Measurements from ENCODE around the gene LHB. TPM values are rescaled to one million over a fixed set of nuclear protein-coding genes. Genes with fewer than 3 reads are reported as not detected.

LHB gene
- total RNA-seq, 2 experiments from 2014 or later = not detected

DNA sequence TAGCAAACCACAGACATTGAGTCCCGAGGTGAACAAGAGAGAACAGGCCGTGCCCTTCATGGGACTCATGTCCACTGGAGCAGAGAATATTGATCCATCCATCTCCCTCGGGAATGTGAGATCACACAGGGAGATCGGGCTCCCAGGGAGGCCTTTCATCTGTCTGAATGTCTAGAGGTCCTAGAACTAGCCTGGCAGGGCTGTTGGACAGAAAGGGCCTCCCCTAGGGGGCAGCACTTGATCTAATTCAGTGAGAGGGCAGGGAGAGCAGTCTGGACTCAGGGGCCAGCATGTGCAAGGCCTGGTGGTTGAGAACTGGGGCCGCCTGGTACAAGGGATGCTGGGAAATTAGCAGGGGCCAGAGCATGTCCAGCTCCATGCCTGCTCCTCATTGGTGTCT, 18.9 kb downstream of the LHB start:
- no peak overlapping the region for H3K27ac Mint-ChIP-seq
- H3K36me3 Mint-ChIP-seq (ENCODE audit: low read depth) = peaks cover 28% of the 10 kb centered on the region
- intact Hi-C loops (cut with micrococcal nuclease) = loop anchor here (1.0 to 10.0 kb wide), 4 partner anchors 77 to 633 kb away; partner anchors contain the start of genes SYNGR4 and TMEM143
- no peaks in the 10 kb centered on the region for H3K9me3 Mint-ChIP-seq
- no peak overlapping the region for H3K4me3 Mint-ChIP-seq
- CTCF ChIA-PET = interaction anchor here (0.6 to 1.7 kb wide), 9 partner anchors 9 to 228 kb away, joined by 3 to 12 read pairs (median 3); no protein-coding TSS in a partner anchor
- no peaks in the 10 kb centered on the region for H3K27me3 Mint-ChIP-seq (ENCODE audit: low read depth)
- H3K4me1 Mint-ChIP-seq (ENCODE audit: low read depth) = peaks cover 29% of the 10 kb centered on the region
- DNase-seq = peak; percentile 73

DNA sequence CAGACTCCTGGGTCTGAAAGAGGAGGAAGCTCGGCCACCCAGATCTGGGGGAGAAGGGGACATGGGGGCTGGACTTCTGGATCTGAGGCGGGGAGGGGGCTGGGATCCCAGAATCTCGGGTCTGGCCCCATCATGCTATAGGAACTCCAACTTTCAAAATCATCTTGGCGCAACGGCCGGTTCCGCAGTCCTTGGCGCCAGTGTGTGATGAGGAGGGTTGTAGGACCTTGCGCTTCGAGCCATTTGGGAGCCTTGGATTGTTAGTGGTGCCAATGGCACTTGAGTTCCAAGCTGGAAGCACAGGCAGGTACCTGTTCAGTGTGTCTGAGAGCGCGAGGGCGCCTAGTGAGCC, 22.9 kb downstream of the LHB start:
- Mint-ChIP-seq H3K4me3 (peak overlapping the region; percentile 83), H3K9me3 (no peaks in the 10 kb centered on the region)
- no peak for DNase-seq

DNA sequence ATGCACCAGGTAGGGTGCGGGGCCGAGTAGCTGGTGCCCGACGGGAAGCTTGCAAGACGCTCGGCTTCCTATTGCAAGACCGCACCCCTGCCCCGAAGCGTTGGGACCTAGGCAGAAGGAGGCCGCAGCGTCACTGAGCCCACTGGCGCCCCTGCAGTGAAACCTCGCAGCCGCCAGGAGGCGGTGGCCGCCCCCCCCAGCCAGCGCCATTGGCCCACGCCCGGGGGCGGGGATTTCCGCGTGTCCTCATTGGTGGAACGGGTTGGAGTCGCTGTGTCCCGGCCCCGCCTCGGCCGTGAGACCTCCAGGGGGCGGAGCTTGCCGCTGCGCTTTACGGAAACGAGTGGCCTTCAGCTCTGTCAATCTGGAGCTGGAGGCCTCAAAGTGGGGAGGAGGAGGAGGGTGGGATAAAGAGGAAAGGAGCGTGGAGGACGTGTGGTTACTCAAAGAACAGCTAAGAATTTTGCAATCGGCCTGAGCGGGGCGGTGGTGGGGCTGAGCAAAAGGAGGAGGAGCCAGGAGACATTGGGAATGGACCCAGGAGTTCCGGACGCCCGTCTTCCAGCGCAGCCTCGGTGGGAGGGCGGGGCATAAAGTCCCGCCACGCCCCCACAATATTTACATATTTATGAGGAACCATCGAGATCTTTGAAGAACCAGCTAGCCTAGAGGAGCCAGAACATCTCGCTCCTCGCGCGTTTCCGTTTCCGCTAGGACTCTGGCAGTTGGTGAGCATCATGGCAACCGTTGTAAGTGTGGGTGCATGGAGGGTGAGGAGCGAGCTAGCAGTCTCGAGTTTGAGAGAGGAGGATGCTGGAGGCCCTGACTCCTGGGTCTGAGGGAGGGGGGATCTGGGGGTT, 23.5 kb downstream of the LHB start, which contains the start of the genes GYS1 and RUVBL2:
TSS of gene GYS1 (minus strand) at position 135 of the 860 bp plus-strand sequence. CDS start 197 bp downstream, outside the sequence.
TSS of gene RUVBL2 (plus strand) at position 713 of the 860 bp plus-strand sequence. CDS start at position 738, 25 bp downstream.
- intact Hi-C loops (cut with micrococcal nuclease) = loop anchor here (1.0 to 10.0 kb wide), 12 partner anchors 25 to 629 kb away; partner anchors contain the start of genes CA11, CGB2, FTL and LIN7B
- CTCF ChIA-PET = interaction anchor here (0.6 to 3.8 kb wide), 35 partner anchors 10 to 297 kb away, joined by 3 to 22 read pairs (median 5); partner anchors contain the start of genes BCAT2, CGB2, CGB7 and FTL
- H3K36me3 Mint-ChIP-seq (ENCODE audit: low read depth) = peaks cover 20% of the 10 kb centered on the region

More for the DNA sequence above, 22.9 kb downstream of the LHB start:
- CTCF ChIA-PET = interaction anchor here (0.6 to 3.8 kb wide), 23 partner anchors 10 to 298 kb away, joined by 3 to 22 read pairs (median 5); partner anchors contain the start of genes BCAT2, CGB2, CGB7 and FTL
- Mint-ChIP-seq H3K36me3 (ENCODE audit: low read depth) (peaks cover 17% of the 10 kb centered on the region), H3K27me3 (ENCODE audit: low read depth) (no peaks in the 10 kb centered on the region), H3K4me1 (ENCODE audit: low read depth) (peaks cover 41% of the 10 kb centered on the region), H3K27ac (peak overlapping the region; percentile 94)
- intact Hi-C loops (cut with micrococcal nuclease) = loop anchor here (5.0 to 10.0 kb wide), 3 partner anchors 201 to 629 kb away; partner anchors contain the start of genes CA11, SYNGR4 and TMEM143

DNA sequence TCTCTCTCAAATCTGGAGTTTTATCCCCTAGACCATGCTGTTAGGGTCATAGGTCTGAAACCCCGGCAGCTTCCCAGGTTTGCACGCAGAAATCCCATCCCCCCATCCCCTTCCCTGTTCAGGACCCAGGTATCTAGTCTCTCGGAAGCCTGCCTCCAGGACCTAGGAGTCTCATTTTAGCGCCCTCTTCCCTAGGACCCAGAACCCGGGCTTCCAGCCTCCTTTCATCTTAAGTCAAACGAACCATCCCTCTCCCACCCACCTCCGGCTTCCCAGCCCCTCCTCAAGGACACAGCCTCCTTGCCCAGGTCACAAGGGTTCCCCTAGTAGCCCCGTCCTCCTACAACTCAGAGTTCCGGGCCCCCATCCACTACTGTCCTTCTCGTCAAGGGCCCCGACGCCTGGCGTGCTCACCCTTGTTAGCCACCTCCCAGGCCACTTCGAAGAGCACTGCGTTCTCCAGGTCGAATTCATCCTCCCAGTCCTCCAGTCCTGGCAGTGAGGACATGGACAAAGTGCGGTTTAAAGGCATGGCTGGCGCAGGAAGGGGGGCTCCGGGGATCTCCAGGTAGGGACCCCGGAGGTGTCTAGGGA, 24.2 kb downstream of the LHB start:
- Mint-ChIP-seq H3K4me3 (peak overlapping the region; percentile 83), H3K36me3 (ENCODE audit: low read depth) (peaks cover 21% of the 10 kb centered on the region), H3K27me3 (ENCODE audit: low read depth) (no peaks in the 10 kb centered on the region), H3K27ac (peak overlapping the region; percentile 88), H3K4me1 (ENCODE audit: low read depth) (peaks cover 45% of the 10 kb centered on the region), H3K9me3 (no peaks in the 10 kb centered on the region)
- intact Hi-C loops (cut with micrococcal nuclease) = loop anchor here (1.0 to 10.0 kb wide), 12 partner anchors 26 to 628 kb away; partner anchors contain the start of genes CA11, CGB2, FTL and LIN7B
- CTCF ChIA-PET = interaction anchor here (0.7 to 3.8 kb wide), 23 partner anchors 9 to 206 kb away, joined by 3 to 22 read pairs (median 5); partner anchors contain the start of genes BCAT2, FTL, LHB and LIN7B
- peak; percentile 30 for DNase-seq

More for the DNA sequence above, 23.5 kb downstream of the LHB start, which contains the start of the genes GYS1 and RUVBL2:
- Mint-ChIP-seq H3K27me3 (ENCODE audit: low read depth) (no peaks in the 10 kb centered on the region), H3K9me3 (no peaks in the 10 kb centered on the region), H3K27ac (peak within 1 kb of the TSS; percentile 94), H3K4me1 (ENCODE audit: low read depth) (peaks cover 44% of the 10 kb centered on the region), H3K4me3 (peak within 1 kb of the TSS; percentile 83)
- peak; percentile 99 for DNase-seq

DNA sequence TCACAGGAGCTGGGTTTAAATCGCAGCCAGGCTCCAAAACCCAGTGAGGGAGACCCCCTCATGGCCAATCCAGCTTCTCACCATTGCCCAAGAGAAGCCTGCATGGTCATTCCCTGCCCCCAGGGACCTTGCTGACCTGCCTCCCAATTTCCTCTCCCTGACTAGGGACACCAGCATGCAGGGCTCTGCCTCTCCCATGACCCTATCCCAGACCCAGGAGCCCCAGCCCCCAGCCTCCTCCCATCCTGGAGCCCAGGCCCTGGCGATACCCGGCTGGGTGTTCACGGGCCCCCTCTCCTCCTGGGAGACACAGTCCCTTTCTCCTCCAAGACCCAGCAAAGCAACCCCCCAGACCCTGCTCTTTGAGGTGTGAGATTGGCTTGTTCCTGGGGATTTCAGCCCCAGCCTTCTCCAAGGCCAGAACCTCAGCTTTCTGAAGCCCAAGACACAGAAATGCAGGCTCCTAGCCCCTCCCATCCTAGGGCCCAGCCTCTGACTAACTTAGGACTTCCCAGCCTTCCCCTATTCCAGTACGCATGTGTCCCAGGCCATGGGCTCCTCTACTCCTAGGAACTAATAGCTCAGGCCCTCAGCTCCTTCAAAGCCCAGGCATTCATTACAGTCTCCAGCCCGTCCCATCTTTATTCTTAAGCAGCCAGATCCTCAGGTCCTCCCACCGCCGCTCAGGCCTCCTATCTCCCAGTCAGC, 24.9 kb downstream of the LHB start:
- Mint-ChIP-seq H3K27me3 (ENCODE audit: low read depth) (no peaks in the 10 kb centered on the region), H3K27ac (peak overlapping the region; percentile 88), H3K9me3 (no peaks in the 10 kb centered on the region), H3K36me3 (ENCODE audit: low read depth) (peaks cover 20% of the 10 kb centered on the region), H3K4me1 (ENCODE audit: low read depth) (peaks cover 51% of the 10 kb centered on the region), H3K4me3 (peak overlapping the region; percentile 83)
- DNase-seq = no peak
- intact Hi-C loops (cut with micrococcal nuclease) = loop anchor here (2.0 to 10.0 kb wide), 6 partner anchors 27 to 627 kb away; partner anchors contain the start of genes CA11, LIN7B, SYNGR4 and TMEM143
- CTCF ChIA-PET = interaction anchor here (0.9 to 3.8 kb wide), 7 partner anchors 8 to 207 kb away, joined by 3 to 22 read pairs (median 8); partner anchors contain the start of gene LHB

DNA sequence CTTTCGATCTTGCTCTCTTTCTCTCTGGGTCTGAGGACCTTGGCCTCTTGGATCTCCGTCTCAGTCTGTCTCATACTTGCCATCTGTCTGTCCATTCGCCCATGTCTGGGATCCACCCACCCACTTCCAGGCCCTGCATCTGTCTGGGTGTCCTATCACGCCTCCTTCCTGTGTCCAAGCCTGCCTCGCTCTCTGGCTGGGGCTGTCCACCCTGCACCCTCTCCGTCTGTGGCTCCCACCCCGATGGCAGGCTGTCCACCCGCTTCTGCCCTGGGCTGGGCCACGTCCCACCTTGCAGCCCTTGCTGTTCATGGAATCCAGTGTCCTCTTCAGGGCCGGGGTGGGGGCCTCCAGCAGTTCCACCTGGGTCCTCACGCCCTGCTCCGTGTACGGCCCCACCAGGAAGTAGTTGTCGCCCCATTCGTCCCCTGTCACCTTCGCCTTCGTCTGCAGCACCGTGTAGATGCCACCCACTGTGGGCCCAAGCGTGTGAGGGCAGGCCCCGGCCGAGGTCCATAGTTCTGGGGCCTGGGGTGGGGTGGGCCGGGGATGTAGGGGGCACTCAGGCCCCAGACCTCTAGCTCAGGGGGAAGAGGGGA, 25.8 kb downstream of the LHB start:
- H3K27ac Mint-ChIP-seq = no peak overlapping the region
- intact Hi-C loops (cut with micrococcal nuclease) = loop anchor here (5.0 to 10.0 kb wide), 3 partner anchors 204 to 626 kb away; partner anchors contain the start of genes CA11, SYNGR4 and TMEM143
- H3K36me3 Mint-ChIP-seq (ENCODE audit: low read depth) = peaks cover 20% of the 10 kb centered on the region
- H3K4me3 Mint-ChIP-seq = no peak overlapping the region
- DNase-seq = no peak
- no peaks in the 10 kb centered on the region for H3K9me3 Mint-ChIP-seq
- CTCF ChIA-PET = interaction anchor here (0.9 kb wide), 1 partner anchor 20 kb away, joined by 3 read pairs; no protein-coding TSS in a partner anchor
- no peaks in the 10 kb centered on the region for H3K27me3 Mint-ChIP-seq (ENCODE audit: low read depth)
- H3K4me1 Mint-ChIP-seq (ENCODE audit: low read depth) = peaks cover 51% of the 10 kb centered on the region

DNA sequence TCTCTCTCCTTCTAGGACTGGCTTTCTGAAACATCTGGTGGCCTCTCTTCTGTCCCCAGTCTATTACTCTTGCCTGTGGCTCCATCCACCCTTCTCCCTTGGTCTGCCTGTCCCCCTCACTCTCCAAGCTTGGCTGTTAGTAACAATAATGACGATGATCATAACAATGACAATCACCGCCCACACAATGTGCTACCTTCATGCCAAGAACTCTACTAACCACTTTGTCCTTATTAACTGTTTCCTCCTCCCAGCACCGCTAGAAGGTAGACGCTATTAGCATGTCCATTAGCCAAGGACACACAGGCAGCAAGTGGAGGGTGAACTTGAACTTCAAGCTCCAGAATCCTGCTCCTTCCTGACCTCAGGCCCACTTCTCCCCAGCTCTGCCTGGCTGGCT, 26.5 kb downstream of the LHB start:
- intact Hi-C loops (cut with micrococcal nuclease) = loop anchor here (5.0 to 10.0 kb wide), 3 partner anchors 204 to 626 kb away; partner anchors contain the start of genes CA11, SYNGR4 and TMEM143
- Mint-ChIP-seq H3K9me3 (no peaks in the 10 kb centered on the region), H3K27me3 (ENCODE audit: low read depth) (no peaks in the 10 kb centered on the region), H3K4me3 (no peak overlapping the region), H3K4me1 (ENCODE audit: low read depth) (peaks cover 51% of the 10 kb centered on the region), H3K36me3 (ENCODE audit: low read depth) (peaks cover 20% of the 10 kb centered on the region), H3K27ac (no peak overlapping the region)
- DNase-seq = no peak
- CTCF ChIA-PET = no interaction called here

DNA sequence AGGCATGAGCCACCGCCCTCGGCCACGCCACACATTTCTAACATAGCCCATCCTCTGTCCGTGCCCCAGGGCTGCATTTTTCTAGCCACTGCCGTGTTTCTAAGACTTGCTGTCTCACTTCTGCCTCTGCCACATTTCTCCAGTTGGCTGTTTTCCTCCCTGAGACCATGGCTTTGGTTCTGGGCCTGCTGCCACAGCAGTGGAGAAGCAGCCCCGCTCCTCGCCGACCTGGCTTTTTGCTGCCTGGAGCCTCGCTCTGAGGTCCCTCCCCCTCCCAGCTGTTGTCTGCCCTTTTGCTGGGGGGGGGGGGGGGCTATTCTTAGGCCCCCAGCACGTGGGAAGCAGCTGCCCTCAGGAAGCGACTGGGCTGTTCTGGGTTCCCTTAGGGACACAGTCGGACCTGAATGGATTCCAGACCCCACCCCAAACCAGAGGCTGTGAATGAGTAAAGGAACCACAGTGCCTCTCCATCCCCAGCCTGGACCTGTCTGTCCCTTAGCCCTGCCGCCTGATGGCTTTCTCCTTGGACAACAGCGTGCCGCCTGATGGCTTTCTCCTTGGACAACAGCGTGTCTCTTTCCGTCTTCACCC, 27.1 kb downstream of the LHB start:
- H3K27me3 Mint-ChIP-seq (ENCODE audit: low read depth) = no peaks in the 10 kb centered on the region
- peaks cover 15% of the 10 kb centered on the region for H3K36me3 Mint-ChIP-seq (ENCODE audit: low read depth)
- no peak overlapping the region for H3K4me3 Mint-ChIP-seq
- CTCF ChIA-PET = interaction anchor here (1.2 kb wide), 1 partner anchor 8 kb away, joined by 4 read pairs; no protein-coding TSS in a partner anchor
- no peak for DNase-seq
- no peaks in the 10 kb centered on the region for H3K9me3 Mint-ChIP-seq
- H3K27ac Mint-ChIP-seq = no peak overlapping the region
- intact Hi-C loops (cut with micrococcal nuclease) = loop anchor here (5.0 to 10.0 kb wide), 3 partner anchors 205 to 625 kb away; partner anchors contain the start of genes CA11, SYNGR4 and TMEM143
- peaks cover 45% of the 10 kb centered on the region for H3K4me1 Mint-ChIP-seq (ENCODE audit: low read depth)

DNA sequence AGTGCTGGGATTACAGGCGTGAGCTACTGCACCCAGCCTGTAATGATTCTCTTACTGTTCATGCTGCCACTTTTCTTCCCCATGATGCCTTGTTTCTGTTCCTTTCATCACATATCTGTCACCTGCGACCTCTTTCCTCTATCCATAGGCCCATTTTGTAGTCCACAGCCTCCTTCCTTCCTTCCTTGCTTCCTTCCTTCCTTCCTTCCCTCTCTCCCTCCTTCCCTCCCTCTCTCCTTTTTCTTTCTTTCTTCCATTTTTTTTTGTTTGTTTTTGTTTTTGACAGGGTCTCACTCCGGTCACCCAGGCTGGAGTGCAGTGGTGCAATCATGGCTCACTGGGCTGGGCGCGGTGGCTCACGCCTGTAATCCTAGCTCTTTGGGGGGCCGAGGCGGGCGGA, 28.0 kb downstream of the LHB start:
- H3K27me3 Mint-ChIP-seq (ENCODE audit: low read depth) = no peaks in the 10 kb centered on the region
- no peak for DNase-seq
- no peaks in the 10 kb centered on the region for H3K9me3 Mint-ChIP-seq
- peaks cover 40% of the 10 kb centered on the region for H3K4me1 Mint-ChIP-seq (ENCODE audit: low read depth)
- no peak overlapping the region for H3K4me3 Mint-ChIP-seq
- H3K27ac Mint-ChIP-seq = no peak overlapping the region
- peaks cover 12% of the 10 kb centered on the region for H3K36me3 Mint-ChIP-seq (ENCODE audit: low read depth)
- CTCF ChIA-PET = interaction anchor here (1.2 kb wide), 1 partner anchor 9 kb away, joined by 4 read pairs; no protein-coding TSS in a partner anchor
- intact Hi-C loops (cut with micrococcal nuclease) = no loop called here

DNA sequence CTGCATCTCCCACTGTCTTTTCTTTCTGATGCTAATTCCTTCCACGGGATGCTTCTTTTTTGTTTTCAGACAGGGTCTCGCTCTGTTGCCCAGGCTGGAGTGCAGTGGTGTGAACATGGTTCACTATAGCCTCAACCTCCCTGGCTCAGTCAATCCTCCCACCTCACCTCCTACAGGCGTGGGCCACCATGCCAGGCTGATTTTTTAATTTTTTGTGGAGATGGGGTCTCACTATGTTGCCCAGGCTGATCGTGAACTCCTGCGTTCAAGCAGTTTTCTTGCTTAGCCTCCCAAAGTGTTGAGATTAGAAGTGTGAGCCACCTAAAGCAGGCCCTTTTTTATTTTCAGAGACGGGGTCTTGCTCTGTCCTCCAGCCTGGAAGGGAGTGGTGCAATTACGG, 28.6 kb downstream of the LHB start:
- Mint-ChIP-seq H3K9me3 (no peaks in the 10 kb centered on the region), H3K27me3 (ENCODE audit: low read depth) (no peaks in the 10 kb centered on the region), H3K27ac (no peak overlapping the region), H3K36me3 (ENCODE audit: low read depth) (peaks cover 11% of the 10 kb centered on the region), H3K4me3 (no peak overlapping the region), H3K4me1 (ENCODE audit: low read depth) (peaks cover 38% of the 10 kb centered on the region)
- CTCF ChIA-PET = no interaction called here
- intact Hi-C loops (cut with micrococcal nuclease) = no loop called here
- no peak for DNase-seq

Measured in activated naive CD4-positive, alpha-beta T cell treated with anti-CD3 and anti-CD28 coated beads for 36 hours (primary cell).